Measurements from ENCODE around the gene AP5B1.

DNA sequence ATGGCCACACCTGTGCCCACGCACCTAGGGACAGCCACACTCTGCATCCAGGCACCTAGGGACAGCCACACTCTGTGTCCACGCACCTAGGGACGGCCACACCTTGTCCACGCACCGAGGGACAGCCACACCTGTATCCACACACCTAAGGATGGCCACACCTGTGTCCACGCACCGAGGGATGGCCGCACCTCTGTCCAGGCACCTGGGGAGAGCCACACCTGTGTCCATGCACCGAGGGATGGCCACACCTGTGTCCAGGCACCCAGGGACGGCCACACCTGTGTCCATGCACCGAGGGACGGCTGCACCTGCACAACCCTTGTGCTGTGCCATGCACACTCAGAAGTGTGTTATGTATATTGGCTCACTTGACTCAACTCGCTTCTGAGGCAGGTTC is 16.9 kb upstream of the AP5B1 start:
- TF ChIP-seq POLR2A (IDR thresholded peaks at IDR 0.05): no peak
- no peak for TF ChIP-seq CTCF (IDR thresholded peaks at IDR 0.05)
